ENCODE results near the gene MRNIP. TPM values are rescaled to one million over a fixed set of nuclear protein-coding genes. Genes with fewer than 3 reads are reported as not detected.
A peak's percentile ranks its signal among the peaks of the same experiment; 100 is the strongest.

The MRNIP gene
- total RNA-seq, 1 experiment from 2014 or later: 36.2 TPM

DNA sequence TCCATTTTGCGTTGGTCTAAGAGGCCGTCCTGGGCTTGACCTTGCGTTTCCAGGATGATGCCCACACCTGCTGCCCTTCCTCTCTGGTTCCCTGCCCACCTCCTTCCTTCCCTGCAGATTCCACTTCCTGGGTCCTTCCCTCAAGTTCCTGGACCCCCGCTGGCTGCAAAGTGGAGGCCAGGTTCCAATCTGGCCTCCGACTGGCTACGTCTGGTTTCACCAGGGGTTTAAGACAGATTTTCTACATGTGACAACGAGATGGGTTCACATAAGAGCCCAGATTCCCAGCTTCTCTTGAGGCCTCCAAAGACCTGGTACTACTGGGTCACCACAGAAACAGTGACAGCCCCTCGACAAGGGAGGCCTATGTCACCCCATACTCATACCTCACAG, 54.1 kb downstream of the MRNIP start:
- DNase-seq (ENCODE audit: low read depth, low spot score) (no peak), ATAC-seq (no peak)
- H3K79me2 ChIP-seq (ENCODE audit: insufficient read depth, low read length): peaks cover 50% of the 10 kb centered on the region
- no peaks in the 10 kb centered on the region for H3K9me2 ChIP-seq (ENCODE audit: insufficient read depth)
- no peak overlapping the region for H2AFZ ChIP-seq (ENCODE audit: low read depth, low read length, poor library complexity, severe bottlenecking)
- TF ChIP-seq, protein P1, sequence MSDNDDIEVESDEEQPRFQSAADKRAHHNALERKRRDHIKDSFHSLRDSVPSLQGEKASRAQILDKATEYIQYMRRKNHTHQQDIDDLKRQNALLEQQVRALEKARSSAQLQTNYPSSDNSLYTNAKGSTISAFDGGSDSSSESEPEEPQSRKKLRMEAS (IDR thresholded peaks at IDR 0.05): no peak
- TF ChIP-seq JUND (IDR thresholded peaks at IDR 0.05) (no peak), CBX3 (IDR thresholded peaks at IDR 0.05; ENCODE audit: low read depth) (no peak), SRF (IDR thresholded peaks at IDR 0.05; ENCODE audit: low read depth) (no peak), SIN3A (IDR thresholded peaks at IDR 0.05; ENCODE audit: low read depth) (no peak), POLR2A (IDR thresholded peaks at IDR 0.05; ENCODE audit: borderline replicate concordance, extremely low read depth, insufficient read depth, insufficient read length) (no peak), EGR1 (IDR thresholded peaks at IDR 0.05; ENCODE audit: low read depth) (no peak), SP1 (IDR thresholded peaks at IDR 0.05; ENCODE audit: low read depth) (no peak), EZH2phosphoT487 (IDR thresholded peaks at IDR 0.05; ENCODE audit: borderline replicate concordance) (no peak), TCF7L2 (IDR thresholded peaks at IDR 0.05; ENCODE audit: borderline replicate concordance, extremely low read depth, insufficient read depth, insufficient read length) (no peak), ZNF274 (IDR thresholded peaks at IDR 0.05; ENCODE audit: low read depth, low read length) (no peak), RAD21 (IDR thresholded peaks at IDR 0.05; ENCODE audit: low read depth) (no peak), ZFX (IDR thresholded peaks at IDR 0.05) (no peak), REST (IDR thresholded peaks at IDR 0.05; ENCODE audit: low read depth) (no peak), CEBPB (IDR thresholded peaks at IDR 0.05; ENCODE audit: low read depth) (no peak), EZH2 (IDR thresholded peaks at IDR 0.05) (no peak), YY1 (IDR thresholded peaks at IDR 0.05; ENCODE audit: extremely low read depth, insufficient replicate concordance, low read depth, low read length) (no peak)
- TF ChIP-seq, protein P2, sequence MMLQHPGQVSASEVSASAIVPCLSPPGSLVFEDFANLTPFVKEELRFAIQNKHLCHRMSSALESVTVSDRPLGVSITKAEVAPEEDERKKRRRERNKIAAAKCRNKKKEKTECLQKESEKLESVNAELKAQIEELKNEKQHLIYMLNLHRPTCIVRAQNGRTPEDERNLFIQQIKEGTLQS (IDR thresholded peaks at IDR 0.05): no peak
- TF ChIP-seq, protein P3, sequence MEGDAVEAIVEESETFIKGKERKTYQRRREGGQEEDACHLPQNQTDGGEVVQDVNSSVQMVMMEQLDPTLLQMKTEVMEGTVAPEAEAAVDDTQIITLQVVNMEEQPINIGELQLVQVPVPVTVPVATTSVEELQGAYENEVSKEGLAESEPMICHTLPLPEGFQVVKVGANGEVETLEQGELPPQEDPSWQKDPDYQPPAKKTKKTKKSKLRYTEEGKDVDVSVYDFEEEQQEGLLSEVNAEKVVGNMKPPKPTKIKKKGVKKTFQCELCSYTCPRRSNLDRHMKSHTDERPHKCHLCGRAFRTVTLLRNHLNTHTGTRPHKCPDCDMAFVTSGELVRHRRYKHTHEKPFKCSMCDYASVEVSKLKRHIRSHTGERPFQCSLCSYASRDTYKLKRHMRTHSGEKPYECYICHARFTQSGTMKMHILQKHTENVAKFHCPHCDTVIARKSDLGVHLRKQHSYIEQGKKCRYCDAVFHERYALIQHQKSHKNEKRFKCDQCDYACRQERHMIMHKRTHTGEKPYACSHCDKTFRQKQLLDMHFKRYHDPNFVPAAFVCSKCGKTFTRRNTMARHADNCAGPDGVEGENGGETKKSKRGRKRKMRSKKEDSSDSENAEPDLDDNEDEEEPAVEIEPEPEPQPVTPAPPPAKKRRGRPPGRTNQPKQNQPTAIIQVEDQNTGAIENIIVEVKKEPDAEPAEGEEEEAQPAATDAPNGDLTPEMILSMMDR (IDR thresholded peaks at IDR 0.05 in 2 of 3, conservative IDR thresholded peaks at IDR 0.05 in 1 of 3; ENCODE audit: borderline replicate concordance in 1 of 3, insufficient read depth in 1 of 3, low read depth in 2 of 3, low read length in 2 of 3): no peak
- TF ChIP-seq, protein P4, sequence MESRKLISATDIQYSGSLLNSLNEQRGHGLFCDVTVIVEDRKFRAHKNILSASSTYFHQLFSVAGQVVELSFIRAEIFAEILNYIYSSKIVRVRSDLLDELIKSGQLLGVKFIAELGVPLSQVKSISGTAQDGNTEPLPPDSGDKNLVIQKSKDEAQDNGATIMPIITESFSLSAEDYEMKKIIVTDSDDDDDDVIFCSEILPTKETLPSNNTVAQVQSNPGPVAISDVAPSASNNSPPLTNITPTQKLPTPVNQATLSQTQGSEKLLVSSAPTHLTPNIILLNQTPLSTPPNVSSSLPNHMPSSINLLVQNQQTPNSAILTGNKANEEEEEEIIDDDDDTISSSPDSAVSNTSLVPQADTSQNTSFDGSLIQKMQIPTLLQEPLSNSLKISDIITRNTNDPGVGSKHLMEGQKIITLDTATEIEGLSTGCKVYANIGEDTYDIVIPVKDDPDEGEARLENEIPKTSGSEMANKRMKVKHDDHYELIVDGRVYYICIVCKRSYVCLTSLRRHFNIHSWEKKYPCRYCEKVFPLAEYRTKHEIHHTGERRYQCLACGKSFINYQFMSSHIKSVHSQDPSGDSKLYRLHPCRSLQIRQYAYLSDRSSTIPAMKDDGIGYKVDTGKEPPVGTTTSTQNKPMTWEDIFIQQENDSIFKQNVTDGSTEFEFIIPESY (IDR thresholded peaks at IDR 0.05; ENCODE audit: extremely low read depth, insufficient replicate concordance, low read length): no peak
- H3K4me2 ChIP-seq (ENCODE audit: low read length): peak overlapping the region; percentile 99
- H3K9me3 ChIP-seq (ENCODE audit: control insufficient read depth in 1 of 2, insufficient read depth in 1 of 2, low read depth in 1 of 2, low read length in 2 of 2): no peaks in the 10 kb centered on the region
- ChIA-PET RAD21 (ENCODE audit: low non-redundant PET in 1 of 2, low total read pairs in 2 of 2, uncharacterized antibody in 2 of 2, unreplicated experiment in 2 of 2) (no interaction called here), CTCF (no interaction called here), POLR2A (no interaction called here)
- peak overlapping the region; percentile 68 to 92 for H3K4me3 ChIP-seq (replicated peaks in 1 of 2; ENCODE audit: low read depth in 1 of 2, low read length in 2 of 2)
- BruUV-seq (replicated peaks): no TSS peak
- H3K27me3 ChIP-seq (ENCODE audit: insufficient read depth, low read length): no peaks in the 10 kb centered on the region
- H3K4me1 ChIP-seq (ENCODE audit: control insufficient read depth in 1 of 2, insufficient read depth in 2 of 2, low read length in 2 of 2): peaks cover 38 to 49% of the 10 kb centered on the region in 2 experiments
- H4K20me1 ChIP-seq (ENCODE audit: insufficient read depth): no peaks in the 10 kb centered on the region
- H3K27ac ChIP-seq (ENCODE audit: low read depth, low read length): peak overlapping the region; percentile 99
- intact Hi-C loops (cut with micrococcal nuclease): loop anchor here (5.0 kb wide), 2 partner anchors 103 to 288 kb away; partner anchors contain the start of gene TBC1D9B
- H3K36me3 ChIP-seq (ENCODE audit: control insufficient read depth in 1 of 2, insufficient read depth in 2 of 2, low read length in 2 of 2): peaks cover 5 to 6% of the 10 kb centered on the region in 2 experiments; a peak in 1 of 4 replicates
- peak overlapping the region; percentile 88 for H3K9ac ChIP-seq (ENCODE audit: low read length)
